ENCODE measurements around the gene CYB5R2.

The CYB5R2 gene

GRCh38 chr11:7628660-7629059 lies 44.6 kb downstream of the CYB5R2 start:
- TF ChIP-seq CTCF (IDR thresholded peaks at IDR 0.05) (no peak), ZFX (IDR thresholded peaks at IDR 0.05; ENCODE audit: borderline replicate concordance) (no peak)
- no peak overlapping the region for H3K27ac ChIP-seq

GRCh38 chr11:7622721-7623120 lies 50.6 kb downstream of the CYB5R2 start:
- H3K27ac ChIP-seq, result no peak overlapping the region
- TF ChIP-seq CTCF (IDR thresholded peaks at IDR 0.05) (no peak), ZFX (IDR thresholded peaks at IDR 0.05; ENCODE audit: borderline replicate concordance) (no peak)

- TF ChIP-seq CTCF (IDR thresholded peaks at IDR 0.05), result no peak
- TF ChIP-seq ZFX (IDR thresholded peaks at IDR 0.05; ENCODE audit: borderline replicate concordance), result no peak
Measured at GRCh38 chr11:7621554-7621953, 51.7 kb downstream of the CYB5R2 start.

GRCh38 chr11:7621090-7621489 lies 52.2 kb downstream of the CYB5R2 start:
- TF ChIP-seq CTCF (IDR thresholded peaks at IDR 0.05) (no peak), ZFX (IDR thresholded peaks at IDR 0.05; ENCODE audit: borderline replicate concordance) (no peak)
- no peak overlapping the region for H3K27ac ChIP-seq

More at GRCh38 chr11:7621554-7621953, 51.7 kb downstream of the CYB5R2 start:
- H3K27ac ChIP-seq, result no peak overlapping the region

GRCh38 chr11:7619322-7619721 lies 54.0 kb downstream of the CYB5R2 start:
- TF ChIP-seq CTCF (IDR thresholded peaks at IDR 0.05) (no peak), ZFX (IDR thresholded peaks at IDR 0.05; ENCODE audit: borderline replicate concordance) (no peak)
- H3K27ac ChIP-seq, result no peak overlapping the region

GRCh38 chr11:7617032-7617431 lies 56.3 kb downstream of the CYB5R2 start:
- H3K27ac ChIP-seq, result no peak overlapping the region
- TF ChIP-seq ZFX (IDR thresholded peaks at IDR 0.05; ENCODE audit: borderline replicate concordance) (no peak), CTCF (IDR thresholded peaks at IDR 0.05) (no peak)
